HCT116 (cell line): Measurements from ENCODE around the gene FUNDC2. TPM values are rescaled to one million over a fixed set of nuclear protein-coding genes. Genes with fewer than 3 reads are reported as not detected.

Source experiments
- ATAC-seq: fragments of 200-7000 bp; cut with Tn5 transposase; 2 replicates; pipeline ENCODE4 v1.9.1; 2020; ENCODE audit warnings: mild to moderate bottlenecking, moderate library complexity
- BruUV-seq: library from RNA; stranded (reverse); fragments of 400-500 nt; replicated peaks from 2 replicates; lab custom pipeline; 2021; lab: Mats Ljungman, UMichigan
- CTCF ChIA-PET: fragments of 300-600 bp; sonication (Branson Sonifier 250); formaldehyde crosslinking; loops from one replicate; lab custom pipeline; 2021; ENCODE audit warnings: antibody characterized with exemption; lab: Charles Lee
- POLR2A ChIA-PET: fragments of 300-600, 350-600 bp; sonication (Branson Sonifier 250); formaldehyde crosslinking; loops from one replicate; lab custom pipeline; 2021; ENCODE audit warnings: antibody characterized with exemption; lab: Charles Lee
- RAD21 ChIA-PET, 2 experiments: fragments of 300-600 bp; sonication (Branson Sonifier 250); formaldehyde crosslinking; loops; one replicate each; lab custom pipeline; 2023; ENCODE audit warnings: low total read pairs in 2 of 2; ENCODE audit not compliant: uncharacterized antibody in 2 of 2, unreplicated experiment in 2 of 2, low non-redundant PET in 1 of 2; lab: Charles Lee
- DNase-seq: peaks from one replicate; pipeline ENCODE4 v3.0.0-alpha.2; 2010; ENCODE audit warnings: low read depth, low spot score
- H2AFZ ChIP-seq: fragments of 200-600 bp; shearing (Covaris generic), sonication (generic); 2 replicates; pipeline ENCODE4 v1.6.1; 2017; ENCODE audit warnings: low read depth, mixed run types, mixed read lengths, antibody characterized with exemption, low read length; ENCODE audit not compliant: poor library complexity, severe bottlenecking
- H3K27ac ChIP-seq: 2 replicates; pipeline ENCODE4 v1.5.1; 2012; ENCODE audit warnings: low read depth, low read length
- H3K27me3 ChIP-seq: fragments of 200-600 bp; sonication (generic); 2 replicates; pipeline ENCODE4 v1.6.1; 2016; ENCODE audit warnings: mixed run types, low read length, mixed read lengths; ENCODE audit not compliant: insufficient read depth
- H3K36me3 ChIP-seq, 2 experiments: fragments of 200-500 bp in 1 of 2; fragments of 200-600 bp in 1 of 2; sonication (Bioruptor generic) in 1 of 2; sonication (generic) in 1 of 2; 2 replicates each; pipeline versions ENCODE4 v1.5.1 to v1.6.1; 2014 to 2016; ENCODE audit warnings: low read length in 2 of 2, inconsistent platforms in 1 of 2, mixed read lengths in 1 of 2, mixed run types in 1 of 2; ENCODE audit not compliant: insufficient read depth in 2 of 2, control insufficient read depth in 1 of 2
- H3K4me1 ChIP-seq, 2 experiments: fragments of 200-600 bp in 1 of 2; sonication (generic) in 1 of 2; 2 replicates each; pipeline versions ENCODE4 v1.5.1 to v1.6.1; 2012 to 2017; ENCODE audit warnings: low read length in 2 of 2, inconsistent platforms in 1 of 2, mild to moderate bottlenecking in 1 of 2, mixed read lengths in 1 of 2, mixed run types in 1 of 2, moderate library complexity in 1 of 2; ENCODE audit not compliant: insufficient read depth in 2 of 2, control insufficient read depth in 1 of 2
- H3K4me2 ChIP-seq: fragments of 200-600 bp; sonication (generic); 2 replicates; pipeline ENCODE4 v1.6.1; 2017; ENCODE audit warnings: mixed run types, low read length, mixed read lengths
- H3K4me3 ChIP-seq, 2 experiments: fragments of 200-600 bp in 1 of 2; sonication (generic) in 1 of 2; replicated peaks in 1 of 2; 2 replicates each; pipeline ENCODE4 v1.5.1; 2011 to 2016; ENCODE audit warnings: low read length in 2 of 2, control low read depth in 1 of 2, low read depth in 1 of 2, mild to moderate bottlenecking in 1 of 2, mixed read lengths in 1 of 2, mixed run types in 1 of 2
- H3K79me2 ChIP-seq: fragments of 200-600 bp; sonication (generic); 2 replicates; pipeline ENCODE4 v1.6.1; 2017; ENCODE audit warnings: mild to moderate bottlenecking, mixed run types, low read length, moderate library complexity, mixed read lengths; ENCODE audit not compliant: insufficient read depth
- H3K9ac ChIP-seq: fragments of 200-600 bp; sonication (generic); 2 replicates; pipeline ENCODE4 v1.6.1; 2016; ENCODE audit warnings: low read length, mixed read lengths
- H3K9me2 ChIP-seq: fragments of 200-600 bp; sonication (generic), shearing (Covaris generic); 2 replicates; pipeline ENCODE4 v1.6.1; 2017; ENCODE audit warnings: mixed run types, mild to moderate bottlenecking, moderate library complexity; ENCODE audit not compliant: insufficient read depth
- H3K9me3 ChIP-seq, 2 experiments: fragments of 200-500 bp in 1 of 2; fragments of 200-600 bp in 1 of 2; sonication (Bioruptor generic) in 1 of 2; sonication (generic) in 1 of 2; 2 replicates each; pipeline ENCODE4 v1.6.1; 2014 to 2017; ENCODE audit warnings: low read length in 2 of 2, mixed read lengths in 2 of 2, inconsistent platforms in 1 of 2, low read depth in 1 of 2, mild to moderate bottlenecking in 1 of 2, mixed run types in 1 of 2, moderate library complexity in 1 of 2; ENCODE audit not compliant: control insufficient read depth in 1 of 2, insufficient read depth in 1 of 2
- H4K20me1 ChIP-seq: fragments of 200-600 bp; sonication (generic), shearing (Covaris generic); 2 replicates; pipeline ENCODE4 v1.6.1; 2017; ENCODE audit warnings: mixed run types, mild to moderate bottlenecking, moderate library complexity; ENCODE audit not compliant: insufficient read depth
- CTCF ChIP-seq, 3 experiments: fragments of 200-600 bp in 1 of 3; sonication (generic) in 1 of 3; IDR thresholded peaks in 2 of 3; conservative IDR thresholded peaks in 1 of 3; 2 replicates each; pipeline ENCODE4 v1.5.1; 2012 to 2017; ENCODE audit warnings: low read depth in 2 of 3, low read length in 2 of 3, antibody characterized with exemption in 1 of 3, borderline replicate concordance in 1 of 3, control low read depth in 1 of 3, mild to moderate bottlenecking in 1 of 3, mixed read lengths in 1 of 3, mixed run types in 1 of 3, moderate library complexity in 1 of 3; ENCODE audit not compliant: insufficient read depth in 1 of 3
- POLR2AphosphoS5 ChIP-seq: IDR thresholded peaks from 2 replicates; pipeline ENCODE4 v1.6.1; 2011; ENCODE audit warnings: mild to moderate bottlenecking, low read depth, low read length, moderate library complexity
- RAD21 ChIP-seq: IDR thresholded peaks from 2 replicates; pipeline ENCODE4 v1.6.1; 2012; ENCODE audit warnings: low read depth, mild to moderate bottlenecking
- REST ChIP-seq: IDR thresholded peaks from 2 replicates; pipeline ENCODE4 v1.6.1; 2012; ENCODE audit warnings: low read depth
- SIN3A ChIP-seq: IDR thresholded peaks from 2 replicates; pipeline ENCODE4 v1.6.1; 2012; ENCODE audit warnings: low read depth
- intact Hi-C: fragments of 100-400 bp; cut with micrococcal nuclease; formaldehyde crosslinking; loops from 2 replicates; pipeline ENCODE4 v1.10.0; 2022
- total RNA-seq: library from RNA; stranded (reverse); gene quantifications from one replicate; pipeline ENCODE4 v1.2.1, GENCODE V29; 2021; ENCODE audit not compliant: unreplicated experiment

The FUNDC2 gene
- total RNA-seq, 1 experiment from 2014 or later, result 32.5 TPM

DNA sequence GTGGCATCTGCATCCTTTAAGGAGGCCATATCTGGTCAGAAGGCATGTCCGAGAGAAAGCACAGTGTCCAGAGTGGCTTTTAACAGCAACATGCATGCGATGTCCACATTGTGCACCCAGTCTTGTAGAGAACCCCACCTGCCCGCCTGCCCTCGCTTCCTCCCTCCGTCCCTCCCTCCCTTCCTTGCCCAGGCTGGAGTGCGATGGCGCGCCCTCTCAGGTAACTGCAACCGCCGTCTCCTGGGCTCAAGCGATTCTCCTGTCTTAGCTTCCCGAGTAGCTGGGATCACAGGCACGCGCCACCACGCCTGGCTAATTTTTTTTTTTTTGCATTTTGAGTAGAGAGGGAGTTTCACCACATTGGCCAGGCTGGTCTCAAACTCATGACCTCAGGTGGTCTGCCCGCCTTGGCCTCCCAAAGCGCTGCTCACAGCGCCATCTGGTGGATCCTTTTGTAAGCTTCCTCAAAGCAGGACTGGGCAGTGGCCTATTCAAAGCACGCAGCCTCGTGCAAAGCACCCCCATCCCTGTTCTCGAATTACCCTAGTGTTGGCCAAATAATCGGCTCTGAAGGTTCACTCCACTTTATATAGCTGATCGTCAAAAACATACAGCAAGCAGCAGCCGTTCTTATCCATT is 59.7 kb downstream of the FUNDC2 start:
- Histone ChIP-seq H3K36me3 (peaks cover 0 to 3% of the 10 kb centered on the region in 2 experiments; a peak in 1 of 4 replicates), H3K4me3 (no peak overlapping the region), H4K20me1 (no peaks in the 10 kb centered on the region), H3K9me2 (no peaks in the 10 kb centered on the region), H3K9me3 (no peaks in the 10 kb centered on the region), H3K9ac (no peak overlapping the region), H2AFZ (no peak overlapping the region), H3K79me2 (no peaks in the 10 kb centered on the region), H3K27me3 (no peaks in the 10 kb centered on the region), H3K4me2 (no peak overlapping the region), H3K27ac (no peak overlapping the region), H3K4me1 (no peaks in the 10 kb centered on the region)
- TF ChIP-seq CTCF (IDR thresholded peaks at IDR 0.05 in 2 of 3, conservative IDR thresholded peaks at IDR 0.05 in 1 of 3; ENCODE audit: borderline replicate concordance in 1 of 3, insufficient read depth in 1 of 3, low read depth in 2 of 3, low read length in 2 of 3) (peak; percentile 30 to 59 (median 50); a peak in 5 of 6 replicates), REST (no peak), POLR2AphosphoS5 (no peak), SIN3A (no peak), RAD21 (peak; percentile 52)
- DNase-seq (peak; percentile 31), ATAC-seq (peak; percentile 87)
- intact Hi-C loops, result loop anchor here (1.0 to 10.0 kb wide), 2 partner anchors 105 to 172 kb away; no protein-coding TSS in a partner anchor
- ChIA-PET POLR2A (no interaction called here), CTCF (interaction anchor here (0.8 to 1.2 kb wide), 2 partner anchors 98 to 168 kb away, joined by 3 read pairs; no protein-coding TSS in a partner anchor), RAD21 (no interaction called here)
- no TSS peak for BruUV-seq
